Measurements from ENCODE around the gene CAMK1D.

DNA sequence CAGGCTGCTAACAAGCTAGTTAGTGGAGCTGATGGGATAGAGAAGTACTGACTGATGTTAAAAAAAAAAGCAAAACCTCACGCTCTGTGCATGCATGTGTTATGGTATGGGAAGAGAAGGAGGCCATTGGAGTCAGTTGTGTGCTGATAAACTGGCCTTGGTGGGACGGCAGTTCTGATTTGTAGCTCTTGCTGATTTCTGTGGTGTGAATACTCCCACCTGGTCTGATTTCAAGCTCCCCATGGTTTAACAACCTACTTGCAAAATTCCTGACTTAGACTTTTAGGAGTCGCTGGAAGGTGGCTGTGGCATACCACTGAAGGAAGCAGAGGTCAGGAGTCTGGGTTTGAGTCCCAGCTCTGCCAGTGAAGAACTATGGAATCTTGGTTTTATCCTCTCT, 15.2 kb downstream of the CAMK1D start:
- TF ChIP-seq, protein P1, sequence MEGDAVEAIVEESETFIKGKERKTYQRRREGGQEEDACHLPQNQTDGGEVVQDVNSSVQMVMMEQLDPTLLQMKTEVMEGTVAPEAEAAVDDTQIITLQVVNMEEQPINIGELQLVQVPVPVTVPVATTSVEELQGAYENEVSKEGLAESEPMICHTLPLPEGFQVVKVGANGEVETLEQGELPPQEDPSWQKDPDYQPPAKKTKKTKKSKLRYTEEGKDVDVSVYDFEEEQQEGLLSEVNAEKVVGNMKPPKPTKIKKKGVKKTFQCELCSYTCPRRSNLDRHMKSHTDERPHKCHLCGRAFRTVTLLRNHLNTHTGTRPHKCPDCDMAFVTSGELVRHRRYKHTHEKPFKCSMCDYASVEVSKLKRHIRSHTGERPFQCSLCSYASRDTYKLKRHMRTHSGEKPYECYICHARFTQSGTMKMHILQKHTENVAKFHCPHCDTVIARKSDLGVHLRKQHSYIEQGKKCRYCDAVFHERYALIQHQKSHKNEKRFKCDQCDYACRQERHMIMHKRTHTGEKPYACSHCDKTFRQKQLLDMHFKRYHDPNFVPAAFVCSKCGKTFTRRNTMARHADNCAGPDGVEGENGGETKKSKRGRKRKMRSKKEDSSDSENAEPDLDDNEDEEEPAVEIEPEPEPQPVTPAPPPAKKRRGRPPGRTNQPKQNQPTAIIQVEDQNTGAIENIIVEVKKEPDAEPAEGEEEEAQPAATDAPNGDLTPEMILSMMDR (IDR thresholded peaks at IDR 0.05; ENCODE audit: low read length), result no peak
- TF ChIP-seq EZH2 (IDR thresholded peaks at IDR 0.05; ENCODE audit: borderline replicate concordance, low read length), result no peak
